GM19025 (cell line): ENCODE results near the gene ZNF485.

Experiments used
- ATAC-seq: cut with Tn5 transposase; IDR thresholded peaks from one replicate; pipeline ENCODE4 v1.9.1; 2021; ENCODE audit warnings: mild to moderate bottlenecking, low read depth, moderate library complexity; ENCODE audit not compliant: unreplicated experiment

Gene ZNF485

GRCh38 chr10:43666552-43666951 lies 60.3 kb downstream of the ZNF485 start:
- no peak for ATAC-seq

DNA sequence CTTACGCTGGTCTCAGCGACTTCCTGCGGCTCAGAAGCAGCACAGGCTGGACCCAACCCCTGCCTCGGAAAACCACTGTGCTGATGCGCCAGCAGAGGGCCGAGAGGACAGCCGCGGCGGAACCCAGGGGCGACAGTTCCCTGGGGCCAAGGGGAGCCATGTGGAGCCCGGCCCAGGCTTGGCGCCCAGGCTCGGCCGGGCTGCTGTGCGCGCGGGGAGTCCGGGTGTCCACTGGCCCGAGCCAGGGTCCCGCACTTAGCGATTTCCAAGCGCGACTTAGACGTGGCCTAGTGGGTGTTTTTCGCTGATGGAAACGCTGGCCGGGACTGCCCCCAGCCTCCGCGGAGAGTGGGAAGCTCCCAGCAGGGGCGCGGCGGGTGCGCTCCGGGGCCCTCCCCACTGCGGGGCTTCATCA lies 61.1 kb downstream of the ZNF485 start:
- no peak for ATAC-seq
